SH-SY5Y (cell line): Measurements from ENCODE around the gene TAF8.

Experiments
- GATA2 ChIP-seq: IDR thresholded peaks from 2 replicates; pipeline ENCODE4 v1.6.1; 2011; ENCODE audit warnings: mild to moderate bottlenecking, low read depth, low read length
- GATA3 ChIP-seq: IDR thresholded peaks from 2 replicates; pipeline ENCODE4 v1.6.1; 2011; ENCODE audit warnings: low read depth, mild to moderate bottlenecking, low read length, moderate library complexity

DNA sequence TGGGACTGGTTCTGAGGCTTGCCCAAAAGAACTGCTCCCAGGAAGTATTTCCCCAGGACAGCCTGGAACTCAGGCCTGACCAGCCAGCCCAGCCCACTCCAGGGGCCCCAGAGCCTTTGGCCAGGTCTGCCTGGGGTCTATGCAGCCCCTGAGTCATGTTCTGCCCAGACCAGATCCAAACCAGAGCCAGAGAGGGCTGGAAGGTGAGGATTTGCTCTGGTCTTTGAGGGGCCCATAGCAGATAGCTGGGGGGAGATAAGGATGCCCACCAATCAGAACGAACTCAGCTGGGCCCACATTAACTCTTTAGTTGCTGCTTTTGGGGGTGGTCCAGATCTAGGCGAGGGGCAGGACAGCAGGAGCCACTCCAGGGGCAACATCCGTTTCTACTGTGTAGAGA, 75.3 kb downstream of the TAF8 start:
- TF ChIP-seq GATA3, result no peak
- no peak for TF ChIP-seq GATA2
